ENCODE data around the gene SIN3B.

DNA sequence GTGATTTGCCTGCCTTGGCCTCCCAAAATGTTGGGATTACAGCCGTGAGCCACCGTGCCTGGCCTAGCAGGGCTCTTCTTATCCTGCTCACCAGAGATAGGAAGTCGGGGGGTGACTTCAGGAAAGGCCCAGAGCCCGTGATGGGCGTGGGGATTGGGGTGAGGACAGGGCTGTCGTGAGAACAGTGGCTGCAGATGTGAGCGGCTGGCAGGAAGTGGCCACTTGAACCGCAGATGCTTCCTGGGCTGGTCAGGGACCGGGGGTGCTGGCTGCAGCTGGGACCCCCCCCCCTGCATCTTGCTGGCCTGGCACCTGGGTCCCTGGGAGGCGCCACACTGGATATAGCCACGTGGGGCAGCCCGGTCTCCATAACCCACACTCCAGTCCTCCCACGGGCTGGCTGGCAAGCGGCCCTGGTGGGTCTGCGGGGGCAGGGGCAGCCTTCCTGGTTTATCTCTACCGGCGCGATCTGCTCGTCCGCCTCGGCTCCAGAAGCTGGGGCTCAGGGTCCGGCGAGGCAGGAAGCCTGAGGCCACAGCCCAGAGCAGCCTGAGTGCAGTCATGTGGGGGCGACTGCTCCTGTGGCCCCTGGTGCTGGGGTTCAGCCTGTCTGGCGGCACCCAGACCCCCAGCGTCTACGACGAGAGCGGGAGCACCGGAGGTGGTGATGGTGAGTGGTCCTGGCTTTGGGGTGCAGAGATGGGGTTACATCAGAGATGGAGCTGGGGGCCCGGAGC lies 59.6 kb downstream of the SIN3B start, which contains the start of gene F2RL3:
- TF ChIP-seq GATA2 (IDR thresholded peaks at IDR 0.05; ENCODE audit: low read depth, low read length): no peak
- TF ChIP-seq GATA3 (IDR thresholded peaks at IDR 0.05; ENCODE audit: low read depth, low read length): no peak
